IMR-90 (cell line): ENCODE results near the gene SEZ6L. TPM values are rescaled to one million over a fixed set of nuclear protein-coding genes. Genes with fewer than 3 reads are reported as not detected.

ENCODE experiments used
- ATAC-seq: fragments of 200-7000 bp; cut with Tn5 transposase; 2 replicates; pipeline ENCODE4 v1.9.1; 2020; ENCODE audit warnings: low read depth, mild to moderate bottlenecking, moderate library complexity
- BruUV-seq: library from RNA; stranded (reverse); fragments of 400-500 nt; replicated peaks from 2 replicates; lab custom pipeline; 2021; lab: Mats Ljungman, UMichigan
- CTCF ChIA-PET: fragments of 300-600 bp; formaldehyde crosslinking; extraction: SDS; loops from one replicate; lab custom pipeline; 2021; ENCODE audit warnings: antibody characterized with exemption; lab: Yijun Ruan, JAX
- POLR2A ChIA-PET: fragments of 300-600 bp; sonication (Branson Sonifier 250); formaldehyde crosslinking; loops from one replicate; lab custom pipeline; 2022; ENCODE audit warnings: antibody characterized with exemption; ENCODE audit not compliant: unreplicated experiment; lab: Charles Lee
- DNase-seq: peaks from one replicate; pipeline ENCODE4 v3.0.0; 2013
- H2AFZ ChIP-seq: replicated peaks from 2 replicates; pipeline ENCODE3; 2013; ENCODE audit warnings: low read length, mild to moderate bottlenecking; ENCODE audit not compliant: poor library complexity
- H2AK5ac ChIP-seq: 2 replicates; pipeline ENCODE4 v1.6.1; 2013; ENCODE audit warnings: low read depth, low read length, inconsistent platforms
- H2AK9ac ChIP-seq: replicated peaks from 2 replicates; pipeline ENCODE3; 2013; ENCODE audit warnings: mild to moderate bottlenecking, low read depth, low read length, moderate library complexity; ENCODE audit not compliant: poor library complexity
- H2BK120ac ChIP-seq: 2 replicates; pipeline ENCODE4 v1.6.1; 2013; ENCODE audit warnings: low read depth, low read length, inconsistent platforms
- H2BK15ac ChIP-seq: 3 replicates; pipeline ENCODE4 v1.6.1; 2013; ENCODE audit warnings: low read depth, low read length, inconsistent platforms
- H2BK20ac ChIP-seq: 2 replicates; pipeline ENCODE4 v1.6.1; 2013; ENCODE audit warnings: low read depth, mild to moderate bottlenecking, inconsistent platforms, low read length, moderate library complexity
- H2BK5ac ChIP-seq: 2 replicates; pipeline ENCODE4 v1.6.1; 2013; ENCODE audit warnings: mild to moderate bottlenecking, low read depth, low read length, inconsistent platforms; ENCODE audit not compliant: poor library complexity, severe bottlenecking
- H3K14ac ChIP-seq: replicated peaks from 2 replicates; pipeline ENCODE4 v1.6.1; 2013; ENCODE audit warnings: low read depth, low read length, inconsistent platforms
- H3K18ac ChIP-seq: 2 replicates; pipeline ENCODE4 v1.6.1; 2013; ENCODE audit warnings: low read depth, low read length, control low read depth
- H3K23ac ChIP-seq: 2 replicates; pipeline ENCODE4 v1.6.1; 2013; ENCODE audit warnings: low read depth, low read length, inconsistent platforms
- H3K27ac ChIP-seq: 2 replicates; pipeline ENCODE4 v1.5.1; 2013; ENCODE audit warnings: mild to moderate bottlenecking, control low read depth, low read length; ENCODE audit not compliant: insufficient read depth
- H3K27me3 ChIP-seq: 2 replicates; pipeline ENCODE4 v1.6.1; 2013; ENCODE audit warnings: low read length; ENCODE audit not compliant: control insufficient read depth, insufficient read depth
- H3K36me3 ChIP-seq: 2 replicates; pipeline ENCODE4 v1.6.1; 2013; ENCODE audit warnings: low read length, mixed read lengths; ENCODE audit not compliant: control insufficient read depth, insufficient read depth
- H3K4ac ChIP-seq: 2 replicates; pipeline ENCODE4 v1.6.1; 2013; ENCODE audit warnings: low read depth, low read length, inconsistent platforms
- H3K4me1 ChIP-seq: 2 replicates; pipeline ENCODE4 v1.6.1; 2013; ENCODE audit warnings: low read length, mixed read lengths; ENCODE audit not compliant: control insufficient read depth, insufficient read depth
- H3K4me2 ChIP-seq: 2 replicates; pipeline ENCODE4 v1.6.1; 2013; ENCODE audit warnings: low read depth, mild to moderate bottlenecking, control low read depth, low read length, moderate library complexity
- H3K4me3 ChIP-seq: 2 replicates; pipeline ENCODE4 v1.5.1; 2013; ENCODE audit warnings: low read depth, mild to moderate bottlenecking, control low read depth, low read length, moderate library complexity; ENCODE audit not compliant: insufficient read depth
- H3K56ac ChIP-seq: 2 replicates; pipeline ENCODE4 v1.6.1; 2013; ENCODE audit warnings: low read length, inconsistent platforms; ENCODE audit not compliant: insufficient read depth; ENCODE audit errors: extremely low read depth
- H3K79me1 ChIP-seq, 2 experiments: 2 replicates each; pipeline ENCODE4 v1.6.1; 2013; ENCODE audit warnings: low read length in 2 of 2, inconsistent platforms in 1 of 2, low read depth in 1 of 2
- H3K9ac ChIP-seq: 2 replicates; pipeline ENCODE4 v1.6.1; 2013; ENCODE audit warnings: low read depth, low read length, control low read depth
- H3K9me1 ChIP-seq: 2 replicates; pipeline ENCODE4 v1.6.1; 2013; ENCODE audit warnings: low read length, inconsistent platforms; ENCODE audit not compliant: insufficient read depth
- H3K9me3 ChIP-seq: 2 replicates; pipeline ENCODE4 v1.6.1; 2013; ENCODE audit warnings: low read length; ENCODE audit not compliant: control insufficient read depth, insufficient read depth
- H4K20me1 ChIP-seq: 2 replicates; pipeline ENCODE4 v1.6.1; 2013; ENCODE audit warnings: low read length, inconsistent platforms; ENCODE audit not compliant: insufficient read depth
- H4K5ac ChIP-seq: 2 replicates; pipeline ENCODE4 v1.6.1; 2013; ENCODE audit warnings: mild to moderate bottlenecking, low read depth, low read length, control low read depth
- H4K8ac ChIP-seq, 2 experiments: 2 replicates each; pipeline ENCODE4 v1.6.1; 2013; ENCODE audit warnings: low read depth in 2 of 2, low read length in 2 of 2, control low read depth in 1 of 2, inconsistent platforms in 1 of 2
- H4K91ac ChIP-seq: 2 replicates; pipeline ENCODE4 v1.6.1; 2013; ENCODE audit warnings: low read depth, low read length, inconsistent platforms; ENCODE audit not compliant: insufficient read depth
- BHLHE40 ChIP-seq: fragments of 150-350 bp; IDR thresholded peaks from 2 replicates; pipeline ENCODE4 v1.6.1; 2016; ENCODE audit warnings: mild to moderate bottlenecking, low read depth, low read length
- CEBPB ChIP-seq: IDR thresholded peaks from 2 replicates; pipeline ENCODE4 v1.6.1; 2012; ENCODE audit warnings: low read depth, low read length, improper control_type of control experiment
- CHD1 ChIP-seq: IDR thresholded peaks from 2 replicates; pipeline ENCODE4 v1.6.1; 2012; ENCODE audit warnings: low read depth, low read length, improper control_type of control experiment
- CTCF ChIP-seq: conservative IDR thresholded peaks from 2 replicates; pipeline ENCODE4 v1.5.1; 2012; ENCODE audit warnings: mild to moderate bottlenecking, low read depth, low read length, improper control_type of control experiment
- FOS ChIP-seq: fragments of 150-350 bp; IDR thresholded peaks from 2 replicates; pipeline ENCODE4 v1.6.1; 2016; ENCODE audit warnings: low read depth, low read length
- MAFK ChIP-seq: IDR thresholded peaks from 2 replicates; pipeline ENCODE4 v1.6.1; 2012; ENCODE audit warnings: low read depth, low read length, improper control_type of control experiment
- MAZ ChIP-seq: IDR thresholded peaks from 2 replicates; pipeline ENCODE4 v1.6.1; 2012; ENCODE audit warnings: low read depth, mild to moderate bottlenecking, low read length, improper control_type of control experiment, moderate library complexity, borderline replicate concordance
- MXI1 ChIP-seq: IDR thresholded peaks from 2 replicates; pipeline ENCODE4 v1.6.1; 2012; ENCODE audit warnings: low read depth, mild to moderate bottlenecking, low read length, moderate library complexity, borderline replicate concordance
- NFE2L2 ChIP-seq: fragments of 150-350 bp; IDR thresholded peaks from 2 replicates; pipeline ENCODE4 v1.6.1; 2016; ENCODE audit warnings: low read depth, mild to moderate bottlenecking, low read length
- POLR2A ChIP-seq: IDR thresholded peaks from 2 replicates; pipeline ENCODE4 v1.6.1; 2012; ENCODE audit warnings: mild to moderate bottlenecking, low read depth, low read length
- RAD21 ChIP-seq: IDR thresholded peaks from 2 replicates; pipeline ENCODE4 v1.6.1; 2012; ENCODE audit warnings: low read length, improper control_type of control experiment
- RCOR1 ChIP-seq: IDR thresholded peaks from 2 replicates; pipeline ENCODE4 v1.6.1; 2012; ENCODE audit warnings: mild to moderate bottlenecking, low read length, improper control_type of control experiment; ENCODE audit not compliant: insufficient replicate concordance
- RFX5 ChIP-seq: IDR thresholded peaks from 2 replicates; pipeline ENCODE4 v1.8.0; 2012; ENCODE audit warnings: low read depth, mild to moderate bottlenecking, low read length, moderate library complexity
- SMC3 ChIP-seq: fragments of 150-350 bp; IDR thresholded peaks from 2 replicates; pipeline ENCODE4 v1.6.1; 2016; ENCODE audit warnings: low read depth, mild to moderate bottlenecking, antibody characterized with exemption, low read length, moderate library complexity
- WGBS, 2 experiments: methylation state at CpG; one replicate each; pipeline versions ENCODE4 v1.1.5 to v1.1.7; 2013; ENCODE audit warnings: missing lambda C conversion rate in 2 of 2; ENCODE audit not compliant: insufficient read length in 1 of 2; ENCODE audit errors: extremely low coverage in 2 of 2; 5-methylcytosine and 5-hydroxymethylcytosine counted together
- dilution Hi-C: fragments of 300-500 bp; cut with HindIII; formaldehyde crosslinking; loops from one replicate; pipeline ENCODE4 v1.14.3; 2018; ENCODE audit warnings: low sequenced_read_pairs; ENCODE audit not compliant: unreplicated experiment
- in situ Hi-C: fragments of 300-500 bp; cut with MboI; formaldehyde crosslinking; loops from 3 replicates; pipeline ENCODE4 v1.14.3; 2019; ENCODE audit warnings: low sequenced_read_pairs, inconsistent platforms, mixed read lengths
- intact Hi-C: fragments of 100-400 bp; cut with micrococcal nuclease; formaldehyde crosslinking; loops from 2 replicates; pipeline ENCODE4 v1.10.0; 2022
- polyA plus RNA-seq, 3 experiments: library from polyadenylated mRNA; depleted of rRNA; stranded (reverse); fragments of >200 nt; gene quantifications; 2 replicates each; pipeline ENCODE4 v1.2.3, GENCODE V29; 2012; ENCODE audit warnings: low replicate concordance in 1 of 3
- total RNA-seq: library from RNA; depleted of rRNA; stranded (reverse); fragments of >200 nt; gene quantifications from 2 replicates; pipeline ENCODE4 v1.2.3, GENCODE V29; 2012
- TF ChIP-seq, protein P1 (sequence below): fragments of 150-350 bp; IDR thresholded peaks from 2 replicates; pipeline ENCODE4 v1.6.1; 2016; ENCODE audit warnings: low read depth, mild to moderate bottlenecking, low read length, moderate library complexity, borderline replicate concordance
- TF ChIP-seq, protein P2 (sequence below): fragments of 150-350 bp; IDR thresholded peaks from 2 replicates; pipeline ENCODE4 v1.6.1; 2017; ENCODE audit warnings: mild to moderate bottlenecking, antibody characterized with exemption, low read length, low read depth

The SEZ6L gene
- total and polyA plus RNA-seq, 2 of the 4 experiments (the other 2 are of a cell fraction) = not detected

- POLR2A ChIA-PET = no interaction called here
- no CpG with 5 or more reads among the region's 4 CpGs for WGBS, 2 experiments
Measured at GRCh38 chr22:26303475-26303874, 134.2 kb downstream of the SEZ6L start.

More at GRCh38 chr22:26303475-26303874, 134.2 kb downstream of the SEZ6L start:
- Histone ChIP-seq H4K5ac (no peak overlapping the region), H3K9ac (no peak overlapping the region), H3K79me1 (no peaks in the 10 kb centered on the region), H3K9me3 (no peaks in the 10 kb centered on the region), H3K9me1 (no peaks in the 10 kb centered on the region), H2AK9ac (no peak overlapping the region), H2BK5ac (no peak overlapping the region), H2BK120ac (no peak overlapping the region), H4K91ac (no peak overlapping the region), H3K4me2 (no peak overlapping the region), H3K14ac (no peak overlapping the region), H3K4me3 (no peak overlapping the region), H3K36me3 (no peaks in the 10 kb centered on the region), H3K4ac (no peak overlapping the region), H4K20me1 (no peaks in the 10 kb centered on the region), H3K27me3 (peaks cover 4% of the 10 kb centered on the region), H3K23ac (no peak overlapping the region), H4K8ac (no peak overlapping the region), H3K27ac (no peak overlapping the region), H3K4me1 (no peaks in the 10 kb centered on the region), H2AK5ac (no peak overlapping the region), H2BK20ac (no peak overlapping the region), H3K18ac (no peak overlapping the region), H2BK15ac (no peak overlapping the region), H2AFZ (no peak overlapping the region), H3K56ac (no peak overlapping the region)
- in situ Hi-C loops (no loop called here), intact Hi-C loops (no loop called here), dilution Hi-C loops (no loop called here)
- TF ChIP-seq FOS (no peak), MAZ (no peak), SMC3 (no peak), CEBPB (no peak), MXI1 (no peak), POLR2A (no peak), BHLHE40 (no peak), CHD1 (no peak), CTCF (no peak), NFE2L2 (no peak), MAFK (no peak), RAD21 (no peak), RCOR1 (no peak), RFX5 (no peak)
- TF ChIP-seq, protein P1, sequence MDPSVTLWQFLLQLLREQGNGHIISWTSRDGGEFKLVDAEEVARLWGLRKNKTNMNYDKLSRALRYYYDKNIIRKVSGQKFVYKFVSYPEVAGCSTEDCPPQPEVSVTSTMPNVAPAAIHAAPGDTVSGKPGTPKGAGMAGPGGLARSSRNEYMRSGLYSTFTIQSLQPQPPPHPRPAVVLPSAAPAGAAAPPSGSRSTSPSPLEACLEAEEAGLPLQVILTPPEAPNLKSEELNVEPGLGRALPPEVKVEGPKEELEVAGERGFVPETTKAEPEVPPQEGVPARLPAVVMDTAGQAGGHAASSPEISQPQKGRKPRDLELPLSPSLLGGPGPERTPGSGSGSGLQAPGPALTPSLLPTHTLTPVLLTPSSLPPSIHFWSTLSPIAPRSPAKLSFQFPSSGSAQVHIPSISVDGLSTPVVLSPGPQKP = no peak
- TF ChIP-seq, protein P2, sequence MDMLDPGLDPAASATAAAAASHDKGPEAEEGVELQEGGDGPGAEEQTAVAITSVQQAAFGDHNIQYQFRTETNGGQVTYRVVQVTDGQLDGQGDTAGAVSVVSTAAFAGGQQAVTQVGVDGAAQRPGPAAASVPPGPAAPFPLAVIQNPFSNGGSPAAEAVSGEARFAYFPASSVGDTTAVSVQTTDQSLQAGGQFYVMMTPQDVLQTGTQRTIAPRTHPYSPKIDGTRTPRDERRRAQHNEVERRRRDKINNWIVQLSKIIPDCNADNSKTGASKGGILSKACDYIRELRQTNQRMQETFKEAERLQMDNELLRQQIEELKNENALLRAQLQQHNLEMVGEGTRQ = no peak
- no peak for DNase-seq
- BruUV-seq = no TSS peak
- CTCF ChIA-PET = interaction anchor here (0.6 kb wide), 1 partner anchor 53 kb away, joined by 5 read pairs; no protein-coding TSS in a partner anchor
- ATAC-seq = no peak
